ENCODE data around the gene EN2.

The EN2 gene

GRCh38 chr7:155427411-155428038, 30.4 kb upstream of the EN2 start:
- no peak for TF ChIP-seq CTCF (IDR thresholded peaks at IDR 0.05; ENCODE audit: insufficient read depth, missing control alignments)
- FAIRE-seq, result no peak
- no peak for DNase-seq (ENCODE audit: insufficient read length, low spot score)

GRCh38 chr7:155428171-155428834, 29.6 kb upstream of the EN2 start:
- DNase-seq (ENCODE audit: insufficient read length, low spot score) (no peak), FAIRE-seq (no peak)
- no peak for TF ChIP-seq CTCF (IDR thresholded peaks at IDR 0.05; ENCODE audit: insufficient read depth, missing control alignments)

GRCh38 chr7:155429651-155430050, 28.3 kb upstream of the EN2 start:
- DNase-seq (ENCODE audit: insufficient read length, low spot score) (no peak), FAIRE-seq (no peak)
- no peak for TF ChIP-seq CTCF (IDR thresholded peaks at IDR 0.05; ENCODE audit: insufficient read depth, missing control alignments)

GRCh38 chr7:155430606-155431005, 27.3 kb upstream of the EN2 start:
- no peak for FAIRE-seq
- TF ChIP-seq CTCF (IDR thresholded peaks at IDR 0.05; ENCODE audit: insufficient read depth, missing control alignments), result no peak

GRCh38 chr7:155431231-155431630, 26.7 kb upstream of the EN2 start:
- FAIRE-seq, result no peak
- DNase-seq (ENCODE audit: insufficient read length, low spot score), result no peak
- no peak for TF ChIP-seq CTCF (IDR thresholded peaks at IDR 0.05; ENCODE audit: insufficient read depth, missing control alignments)

More at GRCh38 chr7:155430606-155431005, 27.3 kb upstream of the EN2 start:
- DNase-seq (ENCODE audit: insufficient read length, low spot score), result no peak

- no peak for TF ChIP-seq CTCF (IDR thresholded peaks at IDR 0.05; ENCODE audit: insufficient read depth, missing control alignments)
- no peak for FAIRE-seq
- DNase-seq (ENCODE audit: insufficient read length, low spot score), result no peak
Measured at GRCh38 chr7:155431711-155432110, 26.2 kb upstream of the EN2 start.

- DNase-seq (ENCODE audit: insufficient read length, low spot score) (no peak), FAIRE-seq (no peak)
- no peak for TF ChIP-seq CTCF (IDR thresholded peaks at IDR 0.05; ENCODE audit: insufficient read depth, missing control alignments)
Measured at GRCh38 chr7:155435110-155435509, 22.8 kb upstream of the EN2 start.

All from D721Med (cell line).